ENCODE results near the gene MAPK14. TPM values are rescaled to one million over a fixed set of nuclear protein-coding genes. Genes with fewer than 3 reads are reported as not detected.

Gene MAPK14
- total and polyA plus RNA-seq, 2 of the 4 experiments (the other 2 are of a cell fraction) = 28.4 to 74.4 TPM

DNA sequence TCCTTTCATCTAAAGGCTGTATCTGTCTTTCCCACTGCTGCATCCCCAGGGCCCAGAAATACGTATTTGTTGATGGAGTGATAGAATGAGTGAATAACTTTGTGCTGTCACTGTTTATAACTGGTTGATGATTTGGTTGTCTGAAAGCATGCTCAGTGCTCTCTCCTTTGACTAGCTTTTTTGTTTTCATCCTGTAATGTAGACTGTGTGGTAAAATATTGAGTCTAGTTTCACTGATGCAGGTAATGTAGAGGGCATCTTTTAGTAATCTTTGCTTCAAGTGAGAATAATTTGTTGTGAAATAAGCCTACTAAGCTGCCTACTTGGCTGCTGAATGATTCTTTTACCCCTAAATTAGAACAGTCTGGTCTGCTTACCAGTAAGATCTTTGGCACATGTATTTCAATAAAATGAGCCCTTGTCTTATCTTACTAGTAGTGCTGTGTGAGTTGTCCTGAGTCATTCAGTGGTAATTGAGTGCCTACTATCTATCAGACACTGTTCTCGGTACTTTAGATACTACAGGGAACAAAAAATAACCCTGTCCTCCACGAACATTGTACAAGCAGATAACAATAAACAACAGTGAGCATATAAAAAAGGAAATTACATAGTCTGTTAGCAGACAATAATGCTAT lies 39.9 kb downstream of the MAPK14 start:
- Histone ChIP-seq H4K91ac (ENCODE audit: insufficient read depth, low read depth, low read length) (no peak overlapping the region), H3K23ac (ENCODE audit: low read depth, low read length) (peak overlapping the region; percentile 45; the same call in 1 of the 2 replicates), H2BK15ac (ENCODE audit: low read depth, low read length) (no peak overlapping the region), H3K4me1 (ENCODE audit: control insufficient read depth, insufficient read depth, low read length) (peaks cover 9% of the 10 kb centered on the region), H3K9ac (ENCODE audit: low read depth, low read length) (no peak overlapping the region), H3K56ac (ENCODE audit: extremely low read depth, insufficient read depth, low read length) (no peak overlapping the region), H3K4ac (ENCODE audit: low read depth, low read length) (no peak overlapping the region), H3K18ac (ENCODE audit: low read depth, low read length) (no peak overlapping the region), H4K5ac (ENCODE audit: low read depth, low read length) (no peak overlapping the region), H3K4me3 (ENCODE audit: insufficient read depth, low read depth, low read length) (no peak overlapping the region), H2AFZ (replicated peaks; ENCODE audit: low read length, poor library complexity) (no peak overlapping the region), H2AK5ac (ENCODE audit: low read depth, low read length) (no peak overlapping the region), H2BK120ac (ENCODE audit: low read depth, low read length) (no peak overlapping the region), H3K9me3 (ENCODE audit: control insufficient read depth, insufficient read depth, low read length) (no peaks in the 10 kb centered on the region), H3K36me3 (ENCODE audit: control insufficient read depth, insufficient read depth, low read length) (no peaks in the 10 kb centered on the region), H3K9me1 (ENCODE audit: insufficient read depth, low read length) (peaks cover 6% of the 10 kb centered on the region), H2AK9ac (replicated peaks; ENCODE audit: low read depth, low read length, poor library complexity) (no peak overlapping the region), H2BK5ac (ENCODE audit: low read depth, low read length, poor library complexity, severe bottlenecking) (no peak overlapping the region), H3K79me1 (ENCODE audit: low read depth in 1 of 2, low read length in 2 of 2) (peaks cover 25 to 78% of the 10 kb centered on the region in 2 experiments), H3K14ac (replicated peaks; ENCODE audit: low read depth, low read length) (no peak overlapping the region), H3K4me2 (ENCODE audit: low read depth, low read length) (no peak overlapping the region), H3K27me3 (ENCODE audit: control insufficient read depth, insufficient read depth, low read length) (no peaks in the 10 kb centered on the region), H4K20me1 (ENCODE audit: insufficient read depth, low read length) (peaks cover 71% of the 10 kb centered on the region), H2BK20ac (ENCODE audit: low read depth, low read length) (no peak overlapping the region), H4K8ac (ENCODE audit: low read depth in 2 of 2, low read length in 2 of 2) (no peak overlapping the region), H3K27ac (ENCODE audit: insufficient read depth, low read length) (no peak overlapping the region)
- DNase-seq (peak; percentile 49), ATAC-seq (ENCODE audit: low read depth) (peak; percentile 27; the same call in 1 of the 2 replicates)
- in situ Hi-C loops (cut with MboI; ENCODE audit: low sequenced_read_pairs) = no loop called here
- no CpG with 5 or more reads among the region's 3 CpGs for WGBS, 2 experiments (ENCODE audit: extremely low coverage in 2 of 2, insufficient read length in 1 of 2)
- dilution Hi-C loops (cut with HindIII; ENCODE audit: low sequenced_read_pairs, unreplicated experiment) = no loop called here
- intact Hi-C loops (cut with micrococcal nuclease) = loop anchor here (5.0 kb wide), 1 partner anchor 40 kb away; the partner anchor contains the start of gene MAPK14
- ChIA-PET POLR2A (ENCODE audit: unreplicated experiment) (no interaction called here), CTCF (no interaction called here)
- TF ChIP-seq CEBPB (IDR thresholded peaks at IDR 0.05; ENCODE audit: low read depth, low read length) (no peak), RAD21 (IDR thresholded peaks at IDR 0.05; ENCODE audit: low read length) (no peak), RFX5 (IDR thresholded peaks at IDR 0.05; ENCODE audit: low read depth, low read length) (no peak), MXI1 (IDR thresholded peaks at IDR 0.05; ENCODE audit: borderline replicate concordance, low read depth, low read length) (no peak), FOS (IDR thresholded peaks at IDR 0.05; ENCODE audit: low read depth, low read length) (no peak), NFE2L2 (IDR thresholded peaks at IDR 0.05; ENCODE audit: low read depth, low read length) (no peak), RCOR1 (IDR thresholded peaks at IDR 0.05; ENCODE audit: insufficient replicate concordance, low read length) (no peak), SMC3 (IDR thresholded peaks at IDR 0.05; ENCODE audit: low read depth, low read length) (no peak), BHLHE40 (IDR thresholded peaks at IDR 0.05; ENCODE audit: low read depth, low read length) (no peak), MAFK (IDR thresholded peaks at IDR 0.05; ENCODE audit: low read depth, low read length) (no peak)
- TF ChIP-seq, protein P1, sequence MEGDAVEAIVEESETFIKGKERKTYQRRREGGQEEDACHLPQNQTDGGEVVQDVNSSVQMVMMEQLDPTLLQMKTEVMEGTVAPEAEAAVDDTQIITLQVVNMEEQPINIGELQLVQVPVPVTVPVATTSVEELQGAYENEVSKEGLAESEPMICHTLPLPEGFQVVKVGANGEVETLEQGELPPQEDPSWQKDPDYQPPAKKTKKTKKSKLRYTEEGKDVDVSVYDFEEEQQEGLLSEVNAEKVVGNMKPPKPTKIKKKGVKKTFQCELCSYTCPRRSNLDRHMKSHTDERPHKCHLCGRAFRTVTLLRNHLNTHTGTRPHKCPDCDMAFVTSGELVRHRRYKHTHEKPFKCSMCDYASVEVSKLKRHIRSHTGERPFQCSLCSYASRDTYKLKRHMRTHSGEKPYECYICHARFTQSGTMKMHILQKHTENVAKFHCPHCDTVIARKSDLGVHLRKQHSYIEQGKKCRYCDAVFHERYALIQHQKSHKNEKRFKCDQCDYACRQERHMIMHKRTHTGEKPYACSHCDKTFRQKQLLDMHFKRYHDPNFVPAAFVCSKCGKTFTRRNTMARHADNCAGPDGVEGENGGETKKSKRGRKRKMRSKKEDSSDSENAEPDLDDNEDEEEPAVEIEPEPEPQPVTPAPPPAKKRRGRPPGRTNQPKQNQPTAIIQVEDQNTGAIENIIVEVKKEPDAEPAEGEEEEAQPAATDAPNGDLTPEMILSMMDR (conservative IDR thresholded peaks at IDR 0.05; ENCODE audit: low read depth, low read length) = no peak
- TF ChIP-seq, protein P2, sequence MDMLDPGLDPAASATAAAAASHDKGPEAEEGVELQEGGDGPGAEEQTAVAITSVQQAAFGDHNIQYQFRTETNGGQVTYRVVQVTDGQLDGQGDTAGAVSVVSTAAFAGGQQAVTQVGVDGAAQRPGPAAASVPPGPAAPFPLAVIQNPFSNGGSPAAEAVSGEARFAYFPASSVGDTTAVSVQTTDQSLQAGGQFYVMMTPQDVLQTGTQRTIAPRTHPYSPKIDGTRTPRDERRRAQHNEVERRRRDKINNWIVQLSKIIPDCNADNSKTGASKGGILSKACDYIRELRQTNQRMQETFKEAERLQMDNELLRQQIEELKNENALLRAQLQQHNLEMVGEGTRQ (IDR thresholded peaks at IDR 0.05; ENCODE audit: low read depth, low read length) = no peak
- TF ChIP-seq, protein P3, sequence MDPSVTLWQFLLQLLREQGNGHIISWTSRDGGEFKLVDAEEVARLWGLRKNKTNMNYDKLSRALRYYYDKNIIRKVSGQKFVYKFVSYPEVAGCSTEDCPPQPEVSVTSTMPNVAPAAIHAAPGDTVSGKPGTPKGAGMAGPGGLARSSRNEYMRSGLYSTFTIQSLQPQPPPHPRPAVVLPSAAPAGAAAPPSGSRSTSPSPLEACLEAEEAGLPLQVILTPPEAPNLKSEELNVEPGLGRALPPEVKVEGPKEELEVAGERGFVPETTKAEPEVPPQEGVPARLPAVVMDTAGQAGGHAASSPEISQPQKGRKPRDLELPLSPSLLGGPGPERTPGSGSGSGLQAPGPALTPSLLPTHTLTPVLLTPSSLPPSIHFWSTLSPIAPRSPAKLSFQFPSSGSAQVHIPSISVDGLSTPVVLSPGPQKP (IDR thresholded peaks at IDR 0.05; ENCODE audit: borderline replicate concordance, low read depth, low read length) = no peak
- BruUV-seq (replicated peaks) = no TSS peak
